Fibroblast of lung (primary cell): Measurements from ENCODE around the gene ADGRF5. TPM values are rescaled to one million over a fixed set of nuclear protein-coding genes. Genes with fewer than 3 reads are reported as not detected.

Experiments used
- DNase-seq, 2 donors: peaks; one replicate each; pipeline versions ENCODE4 v3.0.0 to v3.0.0-alpha.2; 2010; ENCODE audit warnings: low read depth in 2 of 2
- H2AFZ ChIP-seq: 2 replicates; pipeline ENCODE4 v1.5.1; 2012; ENCODE audit warnings: low read length, control low read depth, inconsistent platforms
- H3K27ac ChIP-seq: 2 replicates; pipeline ENCODE4 v1.5.1; 2011; ENCODE audit warnings: low read length, control low read depth; ENCODE audit not compliant: insufficient read depth
- H3K27me3 ChIP-seq: 2 replicates; pipeline ENCODE4 v1.5.1; 2011; ENCODE audit warnings: mild to moderate bottlenecking, low read length; ENCODE audit not compliant: control insufficient read depth, insufficient read depth
- H3K36me3 ChIP-seq: 2 replicates; pipeline ENCODE4 v1.5.1; 2011; ENCODE audit warnings: low read length; ENCODE audit not compliant: control insufficient read depth, insufficient read depth
- H3K4me1 ChIP-seq: 2 replicates; pipeline ENCODE4 v1.5.1; 2011; ENCODE audit warnings: low read length; ENCODE audit not compliant: control insufficient read depth, insufficient read depth; ENCODE audit errors: extremely low read depth
- H3K4me2 ChIP-seq: 2 replicates; pipeline ENCODE4 v1.5.1; 2011; ENCODE audit warnings: low read length, control low read depth; ENCODE audit not compliant: insufficient read depth; ENCODE audit errors: extremely low read depth
- H3K4me3 ChIP-seq, 4 experiments: fragments of 200-600 bp in 1 of 4; sonication (generic) in 1 of 4; replicated peaks in 1 of 4; 2 replicates each; pipeline ENCODE4 v1.5.1; 2011 to 2016; ENCODE audit warnings: low read length in 4 of 4, low read depth in 3 of 4, mild to moderate bottlenecking in 3 of 4, control low read depth in 2 of 4, inconsistent platforms in 1 of 4, mixed read lengths in 1 of 4; ENCODE audit not compliant: insufficient read depth in 1 of 4; ENCODE audit errors: control extremely low read depth in 1 of 4
- H3K79me2 ChIP-seq: 2 replicates; pipeline ENCODE4 v1.5.1; 2012; ENCODE audit warnings: mild to moderate bottlenecking, low read length, inconsistent platforms; ENCODE audit not compliant: control insufficient read depth, insufficient read depth
- H3K9ac ChIP-seq: 2 replicates; pipeline ENCODE4 v1.5.1; 2011; ENCODE audit warnings: mild to moderate bottlenecking, low read length, control low read depth; ENCODE audit not compliant: insufficient read depth
- H3K9me3 ChIP-seq: 2 replicates; pipeline ENCODE4 v1.5.1; 2012; ENCODE audit warnings: low read depth, low read length; ENCODE audit not compliant: control insufficient read depth, insufficient read depth
- H4K20me1 ChIP-seq: 2 replicates; pipeline ENCODE4 v1.5.1; 2011; ENCODE audit warnings: low read length; ENCODE audit not compliant: control insufficient read depth, insufficient read depth; ENCODE audit errors: extremely low read depth
- CTCF ChIP-seq, 2 donors: IDR thresholded peaks in 1 of 2; conservative IDR thresholded peaks in 1 of 2; 1 replicate in 1 of 2; 2 replicates in 1 of 2; pipeline ENCODE4 v1.5.1; 2011 to 2012; ENCODE audit warnings: low read length in 2 of 2, control low read depth in 1 of 2, inconsistent platforms in 1 of 2, low read depth in 1 of 2, mild to moderate bottlenecking in 1 of 2
- EZH2 ChIP-seq: IDR thresholded peaks from 2 replicates; pipeline ENCODE4 v1.5.1; 2012; ENCODE audit warnings: low read length, control low read depth, mild to moderate bottlenecking; ENCODE audit errors: missing control alignments
- polyA plus RNA-seq, 2 donors: library from polyadenylated mRNA; depleted of rRNA in 1 of 2; stranded (reverse) in 1 of 2; unstranded in 1 of 2; fragments of >200 nt; gene quantifications; 2 replicates each; pipeline ENCODE4 v1.2.1, GENCODE V29; 2011 to 2012; ENCODE audit warnings: missing spikeins in 1 of 2
- total RNA-seq: library from RNA; depleted of rRNA; stranded (reverse); fragments of >200 nt; gene quantifications from 2 replicates; pipeline ENCODE4 v1.2.1, GENCODE V29; 2014

The ADGRF5 gene
- total and polyA plus RNA-seq, 2 donors (not counting 1 experiment from before 2014, with no cell fraction given): under 0.01 to 19.3 TPM

- Histone ChIP-seq H3K27me3 (no peaks in the 10 kb centered on the region), H3K9ac (no peak overlapping the region), H3K9me3 (no peaks in the 10 kb centered on the region), H3K4me3 (no peak overlapping the region), H3K4me2 (no peak overlapping the region), H3K4me1 (no peaks in the 10 kb centered on the region), H4K20me1 (no peaks in the 10 kb centered on the region), H3K36me3 (no peaks in the 10 kb centered on the region), H3K79me2 (no peaks in the 10 kb centered on the region), H3K27ac (no peak overlapping the region), H2AFZ (no peak overlapping the region)
- DNase-seq: no peak
- TF ChIP-seq EZH2 (no peak), CTCF (conservative IDR thresholded peaks at IDR 0.05 in 1 of 2, IDR thresholded peaks at IDR 0.05 in 1 of 2; ENCODE audit: low read depth in 1 of 2, low read length in 2 of 2) (no peak)
Measured at GRCh38 chr6:46961711-46962110, 40.0 kb upstream of the ADGRF5 start.

GRCh38 chr6:46961232-46961631 is 39.5 kb upstream of the ADGRF5 start:
- no peak overlapping the region for H3K9ac ChIP-seq
- no peaks in the 10 kb centered on the region for H3K27me3 ChIP-seq
- H3K27ac ChIP-seq: no peak overlapping the region
- H2AFZ ChIP-seq: no peak overlapping the region
- no peaks in the 10 kb centered on the region for H3K36me3 ChIP-seq
- H3K4me3 ChIP-seq: no peak overlapping the region
- H4K20me1 ChIP-seq: no peaks in the 10 kb centered on the region
- no peaks in the 10 kb centered on the region for H3K79me2 ChIP-seq
- H3K4me1 ChIP-seq: no peaks in the 10 kb centered on the region
- no peak for DNase-seq
- H3K4me2 ChIP-seq: no peak overlapping the region
- no peaks in the 10 kb centered on the region for H3K9me3 ChIP-seq
- TF ChIP-seq CTCF (conservative IDR thresholded peaks at IDR 0.05 in 1 of 2, IDR thresholded peaks at IDR 0.05 in 1 of 2; ENCODE audit: low read depth in 1 of 2, low read length in 2 of 2) (no peak), EZH2 (no peak)

- Histone ChIP-seq H3K36me3 (no peaks in the 10 kb centered on the region), H3K4me2 (no peak overlapping the region), H3K4me1 (no peaks in the 10 kb centered on the region), H4K20me1 (no peaks in the 10 kb centered on the region), H3K9me3 (no peaks in the 10 kb centered on the region), H3K9ac (no peak overlapping the region), H3K4me3 (no peak overlapping the region), H3K27me3 (no peaks in the 10 kb centered on the region), H3K79me2 (no peaks in the 10 kb centered on the region), H2AFZ (no peak overlapping the region), H3K27ac (no peak overlapping the region)
- no peak for DNase-seq
- TF ChIP-seq EZH2 (no peak), CTCF (conservative IDR thresholded peaks at IDR 0.05 in 1 of 2, IDR thresholded peaks at IDR 0.05 in 1 of 2; ENCODE audit: low read depth in 1 of 2, low read length in 2 of 2) (no peak)
Measured at GRCh38 chr6:46959419-46959818, 37.7 kb upstream of the ADGRF5 start.
